Measurements from ENCODE around the gene CKMT1A.

CKMT1A gene

GRCh38 chr15:43748376-43748775, 54.7 kb downstream of the CKMT1A start:
- no peak for DNase-seq (ENCODE audit: low read depth)
